IPS DF 6.9 (cell line): ENCODE data around the gene BID.

Source experiments
- DNase-seq: peaks from one replicate; pipeline ENCODE4 v3.0.0-alpha.2; 2013; ENCODE audit warnings: low read depth, low spot score
- H3K27ac ChIP-seq: one replicate; pipeline ENCODE4 v1.5.1; 2013; ENCODE audit warnings: low read length, control low read depth
- H3K27me3 ChIP-seq: 2 replicates; pipeline ENCODE4 v1.6.1; 2013; ENCODE audit warnings: mild to moderate bottlenecking, low read length; ENCODE audit not compliant: control insufficient read depth, insufficient read depth
- H3K36me3 ChIP-seq: 2 replicates; pipeline ENCODE4 v1.6.1; 2013; ENCODE audit warnings: low read length; ENCODE audit not compliant: control insufficient read depth, insufficient read depth
- H3K4me1 ChIP-seq: 2 replicates; pipeline ENCODE4 v1.6.1; 2013; ENCODE audit warnings: low read length; ENCODE audit not compliant: control insufficient read depth, insufficient read depth
- H3K4me3 ChIP-seq: 2 replicates; pipeline ENCODE4 v1.5.1; 2013; ENCODE audit warnings: mild to moderate bottlenecking, low read length
- H3K9me3 ChIP-seq: 2 replicates; pipeline ENCODE4 v1.6.1; 2013; ENCODE audit warnings: low read length, inconsistent platforms; ENCODE audit not compliant: control insufficient read depth, insufficient read depth
- WGBS: extraction: QIAGEN DNeasy Blood & Tissue Kit; methylation state at CpG from one replicate; pipeline ENCODE4 v1.1.7; 2013; ENCODE audit warnings: mixed read lengths, missing lambda C conversion rate; ENCODE audit not compliant: insufficient read length, insufficient coverage; 5-methylcytosine and 5-hydroxymethylcytosine counted together

The BID gene

GRCh38 chr22:17774206-17774925, at the start of gene BID:
Gene BID (minus strand): TSS chr22:17774469. CDS start chr22:17750116, 24,353 bp downstream.
- Histone ChIP-seq H3K4me1 (peaks cover 3% of the 10 kb centered on the region; the same call in 1 of the 2 replicates), H3K36me3 (no peaks in the 10 kb centered on the region), H3K9me3 (no peaks in the 10 kb centered on the region), H3K27me3 (no peaks in the 10 kb centered on the region), H3K27ac (no peak within 1 kb of the TSS), H3K4me3 (peak within 1 kb of the TSS; percentile 66)
- WGBS, result no CpG with 5 or more reads among the region's 64 CpGs
- DNase-seq, result no peak

- no peaks in the 10 kb centered on the region for H3K4me1 ChIP-seq
- no peaks in the 10 kb centered on the region for H3K9me3 ChIP-seq
- DNase-seq, result no peak
- no peaks in the 10 kb centered on the region for H3K27me3 ChIP-seq
- H3K36me3 ChIP-seq, result no peaks in the 10 kb centered on the region
- WGBS, result no CpG with 5 or more reads among the region's 15 CpGs
- H3K27ac ChIP-seq, result no peak overlapping the region
- no peak overlapping the region for H3K4me3 ChIP-seq
Observed at GRCh38 chr22:17823964-17824363, 49.7 kb upstream of the BID start.

GRCh38 chr22:17823226-17823625, 49.0 kb upstream of the BID start:
- no peak for DNase-seq
- Histone ChIP-seq H3K27me3 (no peaks in the 10 kb centered on the region), H3K4me3 (no peak overlapping the region), H3K9me3 (no peaks in the 10 kb centered on the region), H3K27ac (no peak overlapping the region), H3K36me3 (no peaks in the 10 kb centered on the region; the same call in 1 of the 2 replicates), H3K4me1 (no peaks in the 10 kb centered on the region)
- no CpG with 5 or more reads among the region's 4 CpGs for WGBS

- no peaks in the 10 kb centered on the region for H3K4me1 ChIP-seq
- WGBS, result no CpG with 5 or more reads among the region's 13 CpGs
- H3K27ac ChIP-seq, result no peak overlapping the region
- no peak overlapping the region for H3K4me3 ChIP-seq
- no peaks in the 10 kb centered on the region for H3K9me3 ChIP-seq
- no peaks in the 10 kb centered on the region; the same call in 1 of the 2 replicates for H3K36me3 ChIP-seq
- DNase-seq, result no peak
- no peaks in the 10 kb centered on the region for H3K27me3 ChIP-seq
Observed at GRCh38 chr22:17822087-17822486, 47.8 kb upstream of the BID start.

GRCh38 chr22:17820879-17821439, 46.7 kb upstream of the BID start:
- Histone ChIP-seq H3K4me3 (no peak overlapping the region), H3K27ac (no peak overlapping the region), H3K4me1 (no peaks in the 10 kb centered on the region), H3K27me3 (no peaks in the 10 kb centered on the region), H3K36me3 (no peaks in the 10 kb centered on the region; the same call in 1 of the 2 replicates), H3K9me3 (no peaks in the 10 kb centered on the region)
- no peak for DNase-seq
- no CpG with 5 or more reads among the region's 3 CpGs for WGBS

GRCh38 chr22:17818649-17819048, 44.4 kb upstream of the BID start:
- peaks cover 2% of the 10 kb centered on the region; the same call in 1 of the 2 replicates for H3K36me3 ChIP-seq
- no peaks in the 10 kb centered on the region for H3K9me3 ChIP-seq
- no peak for DNase-seq
- H3K4me1 ChIP-seq, result no peaks in the 10 kb centered on the region
- WGBS, result no CpG with 5 or more reads among the region's 14 CpGs
- no peaks in the 10 kb centered on the region for H3K27me3 ChIP-seq
- no peak overlapping the region for H3K4me3 ChIP-seq
- no peak overlapping the region for H3K27ac ChIP-seq

GRCh38 chr22:17818180-17818579, 43.9 kb upstream of the BID start:
- no peak for DNase-seq
- peaks cover 2% of the 10 kb centered on the region; the same call in 1 of the 2 replicates for H3K36me3 ChIP-seq
- no peaks in the 10 kb centered on the region for H3K4me1 ChIP-seq
- H3K4me3 ChIP-seq, result no peak overlapping the region
- H3K27ac ChIP-seq, result no peak overlapping the region
- H3K9me3 ChIP-seq, result no peaks in the 10 kb centered on the region
- WGBS, result no CpG with 5 or more reads among the region's 25 CpGs
- H3K27me3 ChIP-seq, result no peaks in the 10 kb centered on the region

- Histone ChIP-seq H3K4me1 (no peaks in the 10 kb centered on the region), H3K9me3 (no peaks in the 10 kb centered on the region), H3K36me3 (peaks cover 2% of the 10 kb centered on the region; the same call in 1 of the 2 replicates), H3K27me3 (no peaks in the 10 kb centered on the region), H3K4me3 (no peak overlapping the region), H3K27ac (no peak overlapping the region)
- no CpG with 5 or more reads among the region's 33 CpGs for WGBS
- no peak for DNase-seq
Observed at GRCh38 chr22:17817511-17818065, 43.3 kb upstream of the BID start.

GRCh38 chr22:17817079-17817478, 42.8 kb upstream of the BID start:
- H3K27ac ChIP-seq, result no peak overlapping the region
- DNase-seq, result no peak
- WGBS, result no CpG with 5 or more reads among the region's 21 CpGs
- no peaks in the 10 kb centered on the region for H3K4me1 ChIP-seq
- H3K9me3 ChIP-seq, result no peaks in the 10 kb centered on the region
- H3K4me3 ChIP-seq, result no peak overlapping the region
- H3K27me3 ChIP-seq, result no peaks in the 10 kb centered on the region
- peaks cover 2% of the 10 kb centered on the region; the same call in 1 of the 2 replicates for H3K36me3 ChIP-seq

GRCh38 chr22:17816649-17817048, 42.4 kb upstream of the BID start:
- Histone ChIP-seq H3K27me3 (no peaks in the 10 kb centered on the region), H3K36me3 (peaks cover 2% of the 10 kb centered on the region; the same call in 1 of the 2 replicates), H3K4me1 (no peaks in the 10 kb centered on the region), H3K27ac (no peak overlapping the region), H3K4me3 (no peak overlapping the region), H3K9me3 (no peaks in the 10 kb centered on the region)
- no peak for DNase-seq
- WGBS, result no CpG with 5 or more reads among the region's 14 CpGs
